ENCODE results near the gene INPP1.
"Not testable (repeated sequence)": the region's sequence is repeated elsewhere in the genome, so short reads cannot be mapped to it uniquely, and the experiment has no call there.

The INPP1 gene

DNA sequence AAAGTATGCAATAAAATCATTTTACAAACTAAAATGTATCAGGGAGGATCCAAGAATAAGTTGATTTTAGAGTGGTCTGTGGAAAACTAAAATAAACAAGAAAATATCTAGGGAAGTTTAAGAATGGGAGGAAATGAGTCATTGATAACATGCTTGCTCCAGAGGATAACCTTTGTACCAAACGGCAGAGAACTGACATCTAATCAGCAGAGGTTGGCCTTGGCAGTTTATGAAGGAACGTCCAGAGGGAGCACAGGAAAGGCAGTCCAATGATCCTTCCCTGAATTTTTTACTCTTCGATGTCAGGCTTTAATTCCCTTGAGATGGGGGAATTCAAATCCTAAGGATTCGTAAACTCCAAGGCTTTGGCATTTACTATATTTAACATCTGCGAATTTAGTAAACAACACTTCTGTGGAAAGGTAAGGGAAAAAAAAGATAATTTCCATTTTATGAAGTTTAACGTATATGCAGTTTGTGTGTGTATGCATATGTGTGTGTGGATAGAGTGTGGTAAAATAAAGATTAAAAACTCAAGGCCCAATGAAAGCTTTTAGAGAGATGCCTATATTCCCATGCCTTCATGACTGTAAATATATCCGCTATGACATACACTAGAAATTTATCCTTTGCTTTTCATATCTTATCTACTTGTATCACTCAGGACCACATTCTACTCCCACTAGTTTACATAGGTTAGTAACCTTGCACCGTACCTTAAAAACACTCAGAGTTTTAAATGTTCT lies 8.7 kb upstream of the INPP1 start:
- no peak for DNase-seq (ENCODE audit: low read depth)

GRCh38 chr2:190335225-190335559 lies 8.2 kb upstream of the INPP1 start:
- no peak for DNase-seq (ENCODE audit: low read depth)

DNA sequence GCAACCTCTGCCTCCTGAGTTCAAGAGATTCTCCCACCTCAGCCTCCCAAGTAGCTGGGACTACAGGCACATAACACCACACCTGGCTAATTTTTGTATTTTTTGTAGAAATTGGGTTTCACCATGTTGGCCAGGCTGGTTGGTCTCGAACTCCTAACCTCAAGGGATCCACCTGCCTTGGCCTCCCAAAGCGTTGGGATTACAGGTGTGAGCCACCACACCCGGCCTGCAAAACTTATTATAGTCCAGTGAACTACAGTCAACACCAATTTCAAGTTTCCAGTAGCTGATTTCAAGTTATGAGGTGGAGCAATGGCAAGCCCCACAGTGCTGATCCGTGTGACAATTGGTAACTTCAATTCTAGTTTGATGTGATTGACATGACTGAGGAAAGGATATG lies 7.8 kb upstream of the INPP1 start:
- not testable (repeated sequence) for DNase-seq (ENCODE audit: low read depth)

- no peak for DNase-seq (ENCODE audit: low read depth)
Measured at GRCh38 chr2:190336420-190336819, 7.0 kb upstream of the INPP1 start.

GRCh38 chr2:190338453-190338852 lies 4.9 kb upstream of the INPP1 start:
- no peak for DNase-seq (ENCODE audit: low read depth)

- DNase-seq (ENCODE audit: low read depth): no peak
Measured at GRCh38 chr2:190339394-190339793, 4.0 kb upstream of the INPP1 start.

DNA sequence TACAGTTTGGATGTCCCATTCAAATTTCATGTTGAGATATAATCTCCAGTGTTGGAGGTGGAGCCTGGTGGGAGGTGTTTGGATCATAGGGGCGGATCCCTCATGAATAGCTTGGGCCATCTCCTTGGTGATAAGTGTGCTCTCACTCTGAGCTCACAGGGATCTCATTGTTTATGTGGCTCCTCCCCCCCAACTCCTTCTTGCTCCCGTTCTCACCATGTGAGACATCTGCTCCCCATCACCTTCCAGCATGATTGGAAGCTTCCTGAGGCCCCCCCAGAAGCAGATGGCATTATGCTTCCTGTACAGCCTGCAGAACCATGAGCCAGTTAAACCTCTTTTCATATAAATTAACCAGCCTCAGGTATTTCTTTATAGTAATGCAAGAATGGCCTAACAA lies 3.0 kb upstream of the INPP1 start:
- no peak for DNase-seq (ENCODE audit: low read depth)

GRCh38 chr2:190342611-190343010 lies 778 bp upstream of the INPP1 start:
- no peak for DNase-seq (ENCODE audit: low read depth)

DNA sequence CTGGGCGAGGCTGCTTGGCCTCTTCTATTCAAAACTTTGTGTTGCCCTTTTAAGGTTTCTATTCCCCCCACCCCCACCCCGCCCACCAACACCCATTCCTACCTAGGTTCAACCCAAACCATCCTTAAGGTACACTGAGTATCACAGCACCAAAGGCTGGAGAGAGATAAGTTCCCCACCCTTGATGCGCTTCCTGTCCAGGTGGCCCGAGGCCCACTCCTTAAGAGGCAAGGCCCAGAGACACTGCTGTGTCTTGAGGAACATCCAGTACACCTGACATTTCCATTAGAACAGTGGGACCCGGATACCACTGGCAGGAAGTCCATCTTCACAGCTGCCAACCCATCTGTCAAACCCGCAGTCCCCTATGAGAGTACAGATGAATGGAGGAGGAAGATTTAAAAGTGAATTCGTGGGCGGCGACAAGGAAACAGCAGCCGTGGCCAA lies 277 bp upstream of the INPP1 start:
- DNase-seq (ENCODE audit: low read depth): no peak

GRCh38 chr2:190344276-190344827 lies 963 bp downstream of the INPP1 start:
- DNase-seq (ENCODE audit: low read depth): no peak

DNA sequence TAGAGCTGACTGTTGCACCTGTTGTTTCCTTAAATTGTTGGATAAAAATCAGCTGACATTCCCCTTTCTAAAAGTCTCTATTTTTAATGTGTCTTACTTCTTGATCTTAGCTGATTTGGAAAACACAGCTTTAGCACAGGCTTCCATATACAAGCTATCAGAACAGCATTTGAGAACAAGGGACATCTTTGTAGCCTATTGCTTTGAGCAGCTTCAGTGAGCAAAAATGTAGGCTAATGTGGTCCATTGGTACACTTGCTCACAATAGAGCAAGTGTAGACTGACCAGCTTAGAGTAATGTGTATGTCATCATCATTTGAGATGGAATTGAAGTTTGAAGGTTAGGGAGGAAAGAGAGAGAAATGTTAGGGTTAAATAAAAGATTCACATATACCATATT lies 7.0 kb downstream of the INPP1 start:
- no peak for DNase-seq (ENCODE audit: low read depth)

GRCh38 chr2:190351955-190352354 lies 8.6 kb downstream of the INPP1 start:
- DNase-seq (ENCODE audit: low read depth): no peak

- no peak for DNase-seq (ENCODE audit: low read depth)
Measured at GRCh38 chr2:190352668-190353536, 9.5 kb downstream of the INPP1 start.

GRCh38 chr2:190353537-190353899 lies 10.1 kb downstream of the INPP1 start:
- no peak for DNase-seq (ENCODE audit: low read depth)

DNA sequence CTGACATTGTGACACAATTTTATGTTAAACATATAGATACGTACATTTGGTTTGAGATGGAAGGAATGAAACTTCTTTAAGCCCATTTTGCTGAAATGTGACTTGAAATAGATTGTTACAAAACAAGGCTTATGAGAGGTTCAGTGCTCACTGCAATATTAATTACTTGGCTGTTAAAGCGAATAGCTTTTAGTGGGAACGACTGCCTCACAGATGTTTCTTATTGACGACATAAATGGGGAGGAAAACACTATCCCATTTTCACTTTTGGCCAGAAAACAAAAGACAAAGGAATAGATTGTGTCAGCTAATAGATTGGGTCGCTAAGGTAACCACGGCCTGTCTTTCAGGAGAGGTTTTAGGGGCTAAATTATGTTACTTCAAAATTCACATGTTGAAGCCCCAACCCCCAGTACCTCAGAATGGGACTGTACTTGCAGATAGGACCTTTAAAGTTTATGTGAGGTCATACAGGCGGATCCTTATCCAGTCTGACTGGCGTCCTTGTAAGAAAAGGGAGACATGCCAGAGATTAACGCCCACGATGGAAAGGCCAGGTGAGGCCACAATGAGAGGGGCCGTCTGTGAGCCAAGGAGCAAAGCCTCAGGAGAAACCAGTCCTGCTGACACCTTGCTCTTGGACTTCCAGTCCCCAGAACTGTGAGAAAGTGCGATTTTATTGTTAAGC lies 10.8 kb downstream of the INPP1 start:
- no peak for DNase-seq (ENCODE audit: low read depth)

DNA sequence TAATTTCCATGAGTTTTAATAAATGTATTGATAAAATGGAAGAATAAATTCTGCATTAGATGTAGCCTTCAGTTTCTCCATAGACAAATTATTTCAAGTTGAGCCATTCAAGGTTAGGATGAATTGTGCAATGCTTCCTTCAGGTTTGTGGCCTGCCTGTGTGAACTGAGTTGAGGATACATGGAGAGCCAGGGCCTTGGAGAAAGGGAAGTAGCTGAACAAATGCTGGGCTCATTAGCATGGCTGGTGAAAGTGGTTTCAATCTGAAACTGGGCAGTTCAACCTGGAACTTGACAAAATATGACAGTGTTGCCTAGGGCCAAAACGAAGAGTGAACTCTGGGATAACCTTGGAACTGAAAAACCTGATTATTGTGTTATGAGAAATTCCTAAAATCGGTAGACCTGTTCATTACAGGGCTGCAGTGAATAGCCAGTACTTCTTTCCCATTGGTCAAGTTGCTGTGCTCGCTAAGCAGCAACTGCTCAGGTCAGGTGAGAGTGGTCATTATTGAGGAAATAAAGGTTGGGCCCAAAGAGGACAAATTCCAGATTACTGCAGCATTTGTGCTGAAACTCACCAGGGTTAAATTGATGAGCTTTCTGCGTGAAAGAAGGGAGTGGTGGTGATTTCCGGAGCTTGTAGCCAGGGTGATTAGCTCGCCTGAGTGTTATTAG lies 12.7 kb downstream of the INPP1 start:
- no peak for DNase-seq (ENCODE audit: low read depth)

- no peak for DNase-seq (ENCODE audit: low read depth)
Measured at GRCh38 chr2:190357600-190357999, 14.2 kb downstream of the INPP1 start.

GRCh38 chr2:190358655-190359448 lies 15.5 kb downstream of the INPP1 start:
- not testable (repeated sequence) for DNase-seq (ENCODE audit: low read depth)

GRCh38 chr2:190360561-190360960 lies 17.2 kb downstream of the INPP1 start:
- no peak for DNase-seq (ENCODE audit: low read depth)

- no peak for DNase-seq (ENCODE audit: low read depth)
Measured at GRCh38 chr2:190360965-190361364, 17.6 kb downstream of the INPP1 start.

DNA sequence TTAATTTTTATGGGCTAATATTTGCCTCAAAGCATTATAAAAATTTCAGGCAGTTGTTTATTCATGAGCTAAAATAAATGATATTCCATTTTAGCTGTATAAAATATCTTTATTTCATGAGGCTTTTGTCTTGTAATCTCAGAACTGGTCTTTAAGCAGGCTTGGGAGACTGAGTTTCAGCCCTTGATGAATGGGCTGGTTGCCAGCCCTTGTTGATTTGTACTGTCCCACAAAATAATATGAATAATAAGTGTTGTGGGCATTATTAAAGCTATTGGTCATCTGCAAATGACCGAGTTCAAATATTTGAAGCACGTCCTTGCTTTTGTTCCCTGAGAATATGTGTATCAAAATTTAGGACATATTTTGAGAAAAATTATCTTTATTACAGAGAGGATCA lies 18.2 kb downstream of the INPP1 start:
- DNase-seq (ENCODE audit: low read depth): no peak
